ENCODE data around the gene PLXDC2. TPM values are rescaled to one million over a fixed set of nuclear protein-coding genes. Genes with fewer than 3 reads are reported as not detected.

PLXDC2 gene
- total RNA-seq, 1 experiment from 2014 or later: not detected

DNA sequence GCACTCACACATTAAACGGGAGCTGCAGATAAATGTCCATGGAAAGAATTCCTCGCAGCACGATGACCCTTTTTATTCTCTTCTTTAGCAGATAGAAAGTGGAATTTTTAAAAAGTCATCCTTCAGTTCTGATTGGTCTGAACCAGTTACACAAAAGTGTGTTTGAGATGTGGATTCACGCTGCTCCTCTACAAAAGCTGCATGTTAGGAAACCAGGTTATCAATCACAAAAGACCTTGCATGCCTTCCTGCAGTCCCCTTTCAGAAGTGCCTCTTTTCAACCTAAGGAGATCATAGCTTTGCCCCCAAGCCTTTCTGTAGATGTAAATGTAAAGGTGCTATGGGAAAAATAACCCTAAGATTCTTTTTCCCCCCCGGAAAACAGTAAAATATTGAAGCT, 299.7 kb downstream of the PLXDC2 start:
- no peaks in the 10 kb centered on the region for H3K36me3 Mint-ChIP-seq (ENCODE audit: insufficient read depth, unreplicated experiment)
- CTCF ChIA-PET: no interaction called here
- H3K9me3 Mint-ChIP-seq (ENCODE audit: low read depth, unreplicated experiment): peaks cover 20% of the 10 kb centered on the region
- H3K4me1 Mint-ChIP-seq (ENCODE audit: low read depth, unreplicated experiment): no peaks in the 10 kb centered on the region
- no peak overlapping the region for H3K4me3 Mint-ChIP-seq (ENCODE audit: low read depth, unreplicated experiment)
- no peak for DNase-seq
- no TSS peak for BruUV-seq (replicated peaks)
- H3K27me3 Mint-ChIP-seq (ENCODE audit: unreplicated experiment): no peaks in the 10 kb centered on the region
- H3K27ac Mint-ChIP-seq (ENCODE audit: unreplicated experiment): no peak overlapping the region
- intact Hi-C loops (cut with micrococcal nuclease; ENCODE audit: unreplicated experiment): no loop called here
- TF ChIP-seq, protein P1, sequence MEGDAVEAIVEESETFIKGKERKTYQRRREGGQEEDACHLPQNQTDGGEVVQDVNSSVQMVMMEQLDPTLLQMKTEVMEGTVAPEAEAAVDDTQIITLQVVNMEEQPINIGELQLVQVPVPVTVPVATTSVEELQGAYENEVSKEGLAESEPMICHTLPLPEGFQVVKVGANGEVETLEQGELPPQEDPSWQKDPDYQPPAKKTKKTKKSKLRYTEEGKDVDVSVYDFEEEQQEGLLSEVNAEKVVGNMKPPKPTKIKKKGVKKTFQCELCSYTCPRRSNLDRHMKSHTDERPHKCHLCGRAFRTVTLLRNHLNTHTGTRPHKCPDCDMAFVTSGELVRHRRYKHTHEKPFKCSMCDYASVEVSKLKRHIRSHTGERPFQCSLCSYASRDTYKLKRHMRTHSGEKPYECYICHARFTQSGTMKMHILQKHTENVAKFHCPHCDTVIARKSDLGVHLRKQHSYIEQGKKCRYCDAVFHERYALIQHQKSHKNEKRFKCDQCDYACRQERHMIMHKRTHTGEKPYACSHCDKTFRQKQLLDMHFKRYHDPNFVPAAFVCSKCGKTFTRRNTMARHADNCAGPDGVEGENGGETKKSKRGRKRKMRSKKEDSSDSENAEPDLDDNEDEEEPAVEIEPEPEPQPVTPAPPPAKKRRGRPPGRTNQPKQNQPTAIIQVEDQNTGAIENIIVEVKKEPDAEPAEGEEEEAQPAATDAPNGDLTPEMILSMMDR (IDR thresholded peaks at IDR 0.05; ENCODE audit: unreplicated experiment): no peak

DNA sequence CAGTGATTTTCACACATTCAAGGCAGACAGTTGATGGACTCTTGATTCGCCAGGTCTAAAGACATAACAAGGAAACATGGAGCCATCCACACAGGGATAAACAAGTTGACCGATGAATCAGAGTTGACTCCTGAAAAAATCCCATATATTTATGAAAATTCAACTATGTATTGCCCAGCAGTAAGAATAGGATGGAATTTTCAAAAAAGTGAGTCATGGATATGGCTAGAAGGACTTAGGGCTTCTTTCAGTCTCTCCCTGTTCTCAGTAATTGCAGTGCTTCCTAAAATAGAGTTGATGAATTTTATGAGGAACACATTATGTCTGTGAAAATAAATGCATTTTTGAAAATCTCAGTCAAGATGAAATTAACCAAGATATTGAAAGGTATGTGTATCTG, 301.2 kb downstream of the PLXDC2 start:
- no peak overlapping the region for H3K4me3 Mint-ChIP-seq (ENCODE audit: low read depth, unreplicated experiment)
- TF ChIP-seq, protein P1 (IDR thresholded peaks at IDR 0.05; ENCODE audit: unreplicated experiment): no peak
- no peak overlapping the region for H3K27ac Mint-ChIP-seq (ENCODE audit: unreplicated experiment)
- intact Hi-C loops (cut with micrococcal nuclease; ENCODE audit: unreplicated experiment): no loop called here
- no TSS peak for BruUV-seq (replicated peaks)
- H3K27me3 Mint-ChIP-seq (ENCODE audit: unreplicated experiment): no peaks in the 10 kb centered on the region
- no peaks in the 10 kb centered on the region for H3K36me3 Mint-ChIP-seq (ENCODE audit: insufficient read depth, unreplicated experiment)
- no peaks in the 10 kb centered on the region for H3K4me1 Mint-ChIP-seq (ENCODE audit: low read depth, unreplicated experiment)
- CTCF ChIA-PET: no interaction called here
- DNase-seq: no peak
- peaks cover 28% of the 10 kb centered on the region for H3K9me3 Mint-ChIP-seq (ENCODE audit: low read depth, unreplicated experiment)

DNA sequence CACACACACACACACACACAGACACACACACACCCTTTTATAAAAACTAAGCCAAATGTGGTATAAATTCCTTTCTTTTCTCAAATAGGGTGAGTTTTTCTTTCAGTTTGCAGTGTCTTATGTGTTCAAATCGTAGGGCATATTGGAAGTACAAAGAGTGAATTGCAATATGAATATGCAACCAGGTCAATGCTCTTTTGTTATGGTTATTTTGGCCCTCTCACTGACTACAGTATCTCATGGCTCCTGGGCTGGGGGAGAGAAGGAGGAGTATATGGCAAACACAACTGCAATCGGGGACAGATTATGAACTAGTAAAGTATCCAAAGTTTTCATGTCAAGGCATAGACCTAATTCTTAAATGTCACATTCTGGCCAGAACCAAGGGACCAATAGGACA, 301.9 kb downstream of the PLXDC2 start:
- no TSS peak for BruUV-seq (replicated peaks)
- no peak overlapping the region for H3K27ac Mint-ChIP-seq (ENCODE audit: unreplicated experiment)
- TF ChIP-seq, protein P1 (IDR thresholded peaks at IDR 0.05; ENCODE audit: unreplicated experiment): no peak
- no peaks in the 10 kb centered on the region for H3K36me3 Mint-ChIP-seq (ENCODE audit: insufficient read depth, unreplicated experiment)
- CTCF ChIA-PET: no interaction called here
- no peak for DNase-seq
- intact Hi-C loops (cut with micrococcal nuclease; ENCODE audit: unreplicated experiment): no loop called here
- peaks cover 32% of the 10 kb centered on the region for H3K9me3 Mint-ChIP-seq (ENCODE audit: low read depth, unreplicated experiment)
- no peak overlapping the region for H3K4me3 Mint-ChIP-seq (ENCODE audit: low read depth, unreplicated experiment)
- H3K4me1 Mint-ChIP-seq (ENCODE audit: low read depth, unreplicated experiment): no peaks in the 10 kb centered on the region
- H3K27me3 Mint-ChIP-seq (ENCODE audit: unreplicated experiment): no peaks in the 10 kb centered on the region

DNA sequence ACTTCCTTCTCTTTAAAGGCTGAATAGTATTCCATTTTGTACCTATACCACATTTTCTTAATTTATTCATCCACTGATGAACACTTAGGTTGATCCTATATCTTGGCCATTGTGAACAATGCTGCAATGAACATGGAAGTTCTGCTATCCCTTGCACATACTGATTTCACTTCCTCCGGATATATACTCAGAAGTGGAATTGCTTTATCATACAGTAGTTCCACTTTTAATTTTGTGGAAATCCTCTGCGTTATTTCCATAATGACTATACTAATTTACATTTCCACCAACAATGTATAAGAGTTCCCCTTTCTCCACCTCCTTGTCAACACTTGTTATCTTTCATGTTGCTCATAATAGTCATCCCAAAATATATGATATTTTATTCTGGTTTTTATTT, 312.6 kb downstream of the PLXDC2 start:
- no peak overlapping the region for H3K27ac Mint-ChIP-seq (ENCODE audit: unreplicated experiment)
- DNase-seq: no peak
- CTCF ChIA-PET: no interaction called here
- peaks cover 23% of the 10 kb centered on the region for H3K9me3 Mint-ChIP-seq (ENCODE audit: low read depth, unreplicated experiment)
- H3K4me1 Mint-ChIP-seq (ENCODE audit: low read depth, unreplicated experiment): no peaks in the 10 kb centered on the region
- TF ChIP-seq, protein P1 (IDR thresholded peaks at IDR 0.05; ENCODE audit: unreplicated experiment): no peak
- intact Hi-C loops (cut with micrococcal nuclease; ENCODE audit: unreplicated experiment): no loop called here
- no peak overlapping the region for H3K4me3 Mint-ChIP-seq (ENCODE audit: low read depth, unreplicated experiment)
- H3K27me3 Mint-ChIP-seq (ENCODE audit: unreplicated experiment): no peaks in the 10 kb centered on the region
- no TSS peak for BruUV-seq (replicated peaks)
- H3K36me3 Mint-ChIP-seq (ENCODE audit: insufficient read depth, unreplicated experiment): no peaks in the 10 kb centered on the region

DNA sequence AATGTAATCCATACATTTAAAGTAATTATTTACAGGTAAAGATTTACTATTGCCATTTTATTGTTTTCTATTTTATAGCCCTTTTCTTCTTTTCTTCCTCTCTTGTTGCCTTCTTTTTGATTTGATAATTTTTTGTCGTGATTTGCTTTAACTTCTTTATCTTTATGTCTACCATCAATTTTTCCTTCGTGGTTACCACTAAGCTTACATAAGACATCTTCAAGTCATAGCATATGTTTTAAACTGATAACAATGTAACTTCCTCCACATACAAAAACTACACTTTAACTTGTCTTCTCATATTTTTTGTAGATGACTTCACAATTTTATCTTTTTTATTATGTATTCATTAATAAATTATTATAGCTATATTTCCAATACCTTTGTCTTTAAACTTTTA, 316.6 kb downstream of the PLXDC2 start:
- DNase-seq: no peak
- Mint-ChIP-seq H3K9me3 (ENCODE audit: low read depth, unreplicated experiment) (peaks cover 20% of the 10 kb centered on the region), H3K27ac (ENCODE audit: unreplicated experiment) (no peak overlapping the region), H3K4me3 (ENCODE audit: low read depth, unreplicated experiment) (no peak overlapping the region), H3K36me3 (ENCODE audit: insufficient read depth, unreplicated experiment) (no peaks in the 10 kb centered on the region), H3K27me3 (ENCODE audit: unreplicated experiment) (no peaks in the 10 kb centered on the region), H3K4me1 (ENCODE audit: low read depth, unreplicated experiment) (no peaks in the 10 kb centered on the region)
- no TSS peak for BruUV-seq (replicated peaks)
- TF ChIP-seq, protein P1 (IDR thresholded peaks at IDR 0.05; ENCODE audit: unreplicated experiment): no peak
- CTCF ChIA-PET: no interaction called here
- intact Hi-C loops (cut with micrococcal nuclease; ENCODE audit: unreplicated experiment): no loop called here

All from Calu3 (cell line).